T-helper 2 cell treated with Interferon-gamma antibody and Interleukin-4, amounts not matched to agents 5 μg/mL and 100 μg/mL, for 36 hours (primary cell): ENCODE data around the gene CPA5.
"Not testable (repeated sequence)": the region's sequence is repeated elsewhere in the genome, so short reads cannot be mapped to it uniquely, and the experiment has no call there.

Source experiments
- DNase-seq: peaks from one replicate; pipeline ENCODE4 v3.0.0; 2021; ENCODE audit warnings: low spot score
- H3K27ac Mint-ChIP-seq: one replicate; pipeline ENCODE4 v1.8.0; 2021; ENCODE audit warnings: mild to moderate bottlenecking, mixed read lengths
- H3K27me3 Mint-ChIP-seq: one replicate; pipeline ENCODE4 v1.8.0; 2021; ENCODE audit warnings: low read depth, mixed read lengths
- H3K36me3 Mint-ChIP-seq: one replicate; pipeline ENCODE4 v1.8.0; 2021; ENCODE audit warnings: low read depth, mixed read lengths
- H3K4me1 Mint-ChIP-seq: one replicate; pipeline ENCODE4 v1.8.0; 2021; ENCODE audit warnings: low read depth, mixed read lengths
- H3K4me3 Mint-ChIP-seq: one replicate; pipeline ENCODE4 v1.8.0; 2022; ENCODE audit warnings: mild to moderate bottlenecking, moderate library complexity, mixed read lengths
- H3K9me3 Mint-ChIP-seq: one replicate; pipeline ENCODE4 v1.8.0; 2021; ENCODE audit warnings: mixed read lengths

CPA5 gene

DNA sequence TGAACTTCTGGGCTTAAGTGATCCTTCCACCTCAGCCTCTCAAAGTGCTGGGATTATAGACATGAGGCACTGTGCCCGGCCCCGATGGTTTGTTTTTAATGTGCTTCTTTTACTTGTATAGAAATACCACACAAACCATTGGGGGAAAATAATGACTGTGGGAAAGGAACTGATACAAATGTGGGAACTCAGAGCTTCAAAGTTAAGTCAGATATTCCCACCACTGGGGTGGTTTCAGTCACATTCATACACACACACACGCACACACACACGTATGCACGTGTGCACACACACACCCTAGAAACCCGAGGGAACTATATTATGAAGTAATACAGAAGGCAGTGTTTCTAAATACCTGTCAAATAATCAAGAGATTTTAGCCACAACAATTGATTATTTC, 34.6 kb upstream of the CPA5 start:
- Mint-ChIP-seq H3K27me3 (no peaks in the 10 kb centered on the region), H3K27ac (no peak overlapping the region)

DNA sequence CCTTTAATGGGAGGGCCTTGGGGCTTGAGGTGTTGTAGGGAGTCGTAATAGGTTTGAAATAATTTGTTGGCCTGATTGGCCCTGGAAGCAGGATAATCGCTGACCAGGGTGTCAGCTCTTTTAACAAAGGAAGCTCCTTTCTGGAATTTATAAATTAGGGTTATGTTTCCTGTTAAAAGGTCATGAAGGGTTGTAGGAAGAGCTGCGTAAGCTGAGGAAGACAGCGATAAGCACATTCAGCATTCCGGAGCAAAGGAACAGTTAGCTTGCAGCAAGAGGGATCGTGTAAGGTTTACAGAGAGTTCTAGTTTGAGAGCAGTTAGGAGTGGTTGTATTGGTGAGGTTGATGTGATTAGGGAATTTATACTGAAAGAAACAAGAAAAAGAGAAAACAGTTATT, 30.3 kb upstream of the CPA5 start:
- H3K27me3 Mint-ChIP-seq, result no peaks in the 10 kb centered on the region
- no peaks in the 10 kb centered on the region for H3K9me3 Mint-ChIP-seq
- no peak overlapping the region for H3K4me3 Mint-ChIP-seq
- DNase-seq, result no peak
- no peaks in the 10 kb centered on the region for H3K36me3 Mint-ChIP-seq
- no peaks in the 10 kb centered on the region for H3K4me1 Mint-ChIP-seq
- H3K27ac Mint-ChIP-seq, result no peak overlapping the region

More for the DNA sequence above, 34.6 kb upstream of the CPA5 start:
- H3K4me1 Mint-ChIP-seq, result no peaks in the 10 kb centered on the region
- no peak for DNase-seq
- H3K36me3 Mint-ChIP-seq, result no peaks in the 10 kb centered on the region
- H3K9me3 Mint-ChIP-seq, result no peaks in the 10 kb centered on the region
- no peak overlapping the region for H3K4me3 Mint-ChIP-seq

DNA sequence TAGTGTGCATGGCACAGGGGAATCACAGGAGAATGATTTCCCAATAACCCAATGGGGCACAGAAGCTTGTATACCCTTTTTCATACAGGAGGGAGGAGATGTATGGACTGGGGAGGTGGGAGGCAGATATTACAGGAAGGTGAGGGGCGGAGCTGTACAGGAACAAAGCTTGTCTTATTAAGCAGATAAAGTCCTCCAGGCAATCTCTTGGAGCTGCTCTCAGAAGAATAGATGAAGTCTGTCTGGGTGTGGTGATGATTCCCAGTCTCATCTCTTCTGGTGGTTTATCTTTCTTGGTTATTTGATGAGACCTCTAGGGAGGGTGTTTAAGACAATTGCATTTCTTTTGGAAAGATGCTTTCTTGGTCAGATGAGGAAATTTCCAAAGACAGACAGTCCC, 25.1 kb upstream of the CPA5 start:
- Mint-ChIP-seq H3K4me1 (no peaks in the 10 kb centered on the region), H3K27ac (no peak overlapping the region), H3K36me3 (no peaks in the 10 kb centered on the region), H3K27me3 (no peaks in the 10 kb centered on the region), H3K4me3 (no peak overlapping the region), H3K9me3 (no peaks in the 10 kb centered on the region)
- DNase-seq, result no peak

DNA sequence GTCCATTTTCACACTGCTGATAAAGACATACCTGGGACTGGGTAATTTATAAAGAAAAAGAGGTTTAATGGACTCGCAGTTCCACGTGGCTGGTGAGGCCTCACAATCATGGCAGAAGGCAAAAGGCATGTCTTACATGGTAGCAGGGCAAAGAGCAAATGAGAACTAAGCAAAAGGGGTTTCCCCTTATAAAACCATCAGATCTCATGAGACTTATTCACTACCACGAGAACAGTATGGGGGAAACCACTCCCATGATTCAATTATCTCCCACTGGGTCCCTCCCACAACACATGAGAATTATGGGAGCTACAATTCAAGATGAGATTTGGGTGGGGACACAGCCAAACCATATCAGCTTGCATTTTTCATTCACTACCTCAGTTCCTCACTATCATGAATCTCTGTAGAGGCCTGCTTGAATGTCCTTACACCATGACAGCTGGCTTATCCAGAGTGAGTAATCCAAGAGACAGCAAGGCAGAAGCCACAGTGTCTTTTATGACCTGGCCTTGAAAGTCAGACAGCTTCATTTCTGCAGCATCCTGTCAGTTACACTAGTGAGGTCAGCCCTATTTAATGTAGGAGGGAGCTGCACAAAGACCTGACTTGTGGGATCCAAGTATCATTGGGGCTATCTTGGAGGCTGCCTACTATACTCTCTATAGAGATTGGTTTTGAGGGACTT, 22.9 kb upstream of the CPA5 start:
- H3K9me3 Mint-ChIP-seq, H3K27ac Mint-ChIP-seq, H3K27me3 Mint-ChIP-seq, H3K4me3 Mint-ChIP-seq, H3K4me1 Mint-ChIP-seq, H3K36me3 Mint-ChIP-seq, DNase-seq: not testable (repeated sequence)

DNA sequence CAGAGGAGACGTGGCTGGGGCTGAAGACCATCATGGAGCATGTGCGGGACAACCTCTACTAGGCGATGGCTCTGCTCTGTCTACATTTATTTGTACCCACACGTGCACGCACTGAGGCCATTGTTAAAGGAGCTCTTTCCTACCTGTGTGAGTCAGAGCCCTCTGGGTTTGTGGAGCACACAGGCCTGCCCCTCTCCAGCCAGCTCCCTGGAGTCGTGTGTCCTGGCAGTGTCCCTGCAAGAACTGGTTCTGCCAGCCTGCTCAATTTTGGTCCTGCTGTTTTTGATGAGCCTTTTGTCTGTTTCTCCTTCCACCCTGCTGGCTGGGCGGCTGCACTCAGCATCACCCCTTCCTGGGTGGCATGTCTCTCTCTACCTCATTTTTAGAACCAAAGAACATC, 22.0 kb upstream of the CPA5 start:
- Mint-ChIP-seq H3K9me3 (no peaks in the 10 kb centered on the region), H3K4me1 (no peaks in the 10 kb centered on the region), H3K27ac (no peak overlapping the region), H3K4me3 (no peak overlapping the region), H3K27me3 (no peaks in the 10 kb centered on the region), H3K36me3 (no peaks in the 10 kb centered on the region)
- no peak for DNase-seq

DNA sequence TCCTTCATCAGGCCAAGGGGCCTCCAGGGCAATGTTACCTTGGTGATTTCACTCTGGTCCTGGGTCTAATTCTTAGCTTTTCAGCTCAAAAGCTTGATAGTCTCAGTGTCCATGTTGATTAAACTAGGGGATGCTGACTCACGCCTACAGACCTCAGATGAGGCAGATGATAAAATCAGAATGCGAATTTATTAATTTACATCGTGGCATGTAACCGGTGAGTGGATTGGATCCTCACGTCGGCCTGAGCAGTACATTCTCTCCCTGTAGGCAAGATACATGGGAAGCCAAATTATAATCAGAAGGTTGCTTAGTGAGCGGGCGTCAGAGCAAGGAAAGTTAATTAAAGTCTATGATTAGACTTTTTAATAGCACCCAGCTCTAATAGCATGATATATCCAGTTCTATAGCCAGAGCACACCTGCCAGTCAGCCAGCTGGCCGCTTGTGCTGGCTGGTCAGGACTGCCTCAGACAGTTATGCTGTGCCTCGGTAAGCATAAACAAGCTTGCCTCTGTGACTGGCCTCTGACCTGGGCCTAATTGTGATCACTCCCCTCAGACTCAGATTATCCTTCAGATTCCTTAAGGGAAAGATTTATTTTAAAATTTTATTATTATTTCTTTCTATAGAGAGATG, 20.2 kb upstream of the CPA5 start:
- DNase-seq, result no peak
- H3K4me3 Mint-ChIP-seq, result no peak overlapping the region
- no peaks in the 10 kb centered on the region for H3K9me3 Mint-ChIP-seq
- H3K27ac Mint-ChIP-seq, result no peak overlapping the region
- no peaks in the 10 kb centered on the region for H3K36me3 Mint-ChIP-seq
- no peaks in the 10 kb centered on the region for H3K4me1 Mint-ChIP-seq
- no peaks in the 10 kb centered on the region for H3K27me3 Mint-ChIP-seq

DNA sequence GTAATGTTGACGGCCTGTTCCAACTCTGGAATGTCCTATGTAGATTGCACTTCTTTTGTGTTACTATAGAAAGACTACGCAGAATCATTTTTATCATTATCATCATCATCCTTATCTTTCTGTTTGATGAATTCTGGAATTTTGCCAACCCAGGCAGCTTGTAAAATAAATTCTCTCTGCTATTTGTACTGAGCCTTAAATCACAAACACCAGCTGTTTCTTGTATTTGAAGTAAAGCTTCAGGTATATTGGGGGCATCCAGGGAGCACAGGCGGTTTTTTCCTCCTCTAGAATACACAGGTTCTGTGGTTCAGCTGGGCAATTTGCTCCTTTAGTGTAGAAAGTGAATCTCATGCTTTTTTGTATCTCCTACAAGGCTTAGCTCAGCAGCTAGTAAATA, 14.9 kb upstream of the CPA5 start:
- H3K27ac Mint-ChIP-seq, result no peak overlapping the region
- H3K36me3 Mint-ChIP-seq, result no peaks in the 10 kb centered on the region
- H3K27me3 Mint-ChIP-seq, result no peaks in the 10 kb centered on the region
- no peaks in the 10 kb centered on the region for H3K4me1 Mint-ChIP-seq
- no peaks in the 10 kb centered on the region for H3K9me3 Mint-ChIP-seq
- H3K4me3 Mint-ChIP-seq, result no peak overlapping the region
- no peak for DNase-seq

DNA sequence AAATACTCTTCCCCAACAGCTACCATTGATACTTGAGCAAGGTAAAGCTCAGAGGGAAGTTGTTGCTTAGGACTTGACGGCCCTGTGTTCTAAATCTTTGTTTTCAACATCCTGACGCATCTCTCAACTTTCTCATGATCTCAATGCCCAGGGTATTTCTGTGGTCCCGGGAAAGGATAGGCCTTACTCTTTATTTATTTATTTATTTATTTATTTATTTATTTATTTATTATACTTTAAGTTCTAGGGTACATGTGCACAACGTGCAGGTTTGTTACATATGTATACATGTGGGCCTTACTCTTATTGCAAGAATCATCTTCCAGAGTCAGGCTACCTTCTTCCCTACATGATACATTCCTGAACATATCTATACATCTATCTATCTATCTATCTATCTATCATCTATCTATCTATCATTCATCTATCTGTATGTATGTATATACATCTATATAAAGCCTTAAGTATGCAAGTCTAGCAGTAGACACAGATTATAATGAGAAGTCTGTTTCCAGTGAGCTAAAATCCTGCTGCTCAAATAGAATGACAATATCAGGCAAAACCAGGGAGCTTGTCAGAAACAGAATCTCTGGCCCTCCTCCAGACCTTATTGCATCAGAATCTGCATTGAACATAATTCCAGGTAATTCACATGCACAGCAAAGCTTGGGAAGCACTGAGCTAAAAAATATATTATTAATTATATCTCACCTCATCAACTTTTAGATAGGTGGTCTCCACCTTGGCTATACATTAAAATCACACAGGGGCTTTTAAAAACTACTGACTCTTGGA, 12.2 kb upstream of the CPA5 start:
- Mint-ChIP-seq H3K4me1 (no peaks in the 10 kb centered on the region), H3K27ac (no peak overlapping the region), H3K36me3 (no peaks in the 10 kb centered on the region), H3K27me3 (no peaks in the 10 kb centered on the region), H3K4me3 (no peak overlapping the region), H3K9me3 (no peaks in the 10 kb centered on the region)
- DNase-seq, result no peak

DNA sequence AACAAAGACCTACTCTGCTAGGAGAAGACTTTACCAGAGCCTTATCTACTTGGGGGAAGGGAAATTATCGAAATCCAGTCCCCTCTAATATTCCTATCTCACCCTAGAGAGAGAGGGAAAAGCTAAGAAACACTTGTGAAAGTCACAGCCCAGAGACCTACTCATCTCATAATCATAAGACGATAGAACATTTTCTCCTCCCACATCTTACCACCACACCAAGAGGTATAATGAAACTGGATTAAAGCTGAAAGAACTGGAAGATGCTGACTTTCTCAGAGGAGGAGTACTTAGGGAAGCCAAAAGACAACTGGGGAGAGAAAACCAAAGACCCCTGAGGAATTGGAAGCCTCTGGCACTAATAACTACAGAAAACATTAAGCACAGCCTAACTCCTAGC, 10.8 kb upstream of the CPA5 start:
- H3K4me3 Mint-ChIP-seq, result no peak overlapping the region
- H3K27me3 Mint-ChIP-seq, result no peaks in the 10 kb centered on the region
- H3K4me1 Mint-ChIP-seq, result no peaks in the 10 kb centered on the region
- no peaks in the 10 kb centered on the region for H3K9me3 Mint-ChIP-seq
- H3K27ac Mint-ChIP-seq, result no peak overlapping the region
- H3K36me3 Mint-ChIP-seq, result no peaks in the 10 kb centered on the region
- DNase-seq, result no peak

DNA sequence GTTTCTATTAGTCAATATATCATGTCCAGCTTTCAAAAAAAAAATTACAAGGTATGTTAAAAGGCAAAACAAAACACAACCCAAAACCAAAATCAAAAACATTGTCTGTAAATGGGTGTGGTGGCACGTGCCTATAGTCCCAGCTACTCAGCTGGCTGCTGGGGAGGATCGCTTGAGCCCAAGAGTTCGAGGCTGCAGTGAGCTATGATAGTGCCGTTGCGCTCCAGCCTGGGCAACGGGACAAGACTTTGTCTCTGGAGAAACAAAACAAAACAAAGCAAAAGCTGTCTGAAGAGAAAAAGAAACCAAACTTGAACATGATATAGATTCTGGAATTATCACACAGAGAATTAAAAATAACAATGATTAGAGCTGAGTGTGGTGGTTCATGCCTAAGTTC, 10.3 kb upstream of the CPA5 start:
- no peaks in the 10 kb centered on the region for H3K4me1 Mint-ChIP-seq
- H3K9me3 Mint-ChIP-seq, result no peaks in the 10 kb centered on the region
- no peaks in the 10 kb centered on the region for H3K36me3 Mint-ChIP-seq
- no peak overlapping the region for H3K27ac Mint-ChIP-seq
- H3K4me3 Mint-ChIP-seq, result no peak overlapping the region
- no peak for DNase-seq
- H3K27me3 Mint-ChIP-seq, result no peaks in the 10 kb centered on the region

DNA sequence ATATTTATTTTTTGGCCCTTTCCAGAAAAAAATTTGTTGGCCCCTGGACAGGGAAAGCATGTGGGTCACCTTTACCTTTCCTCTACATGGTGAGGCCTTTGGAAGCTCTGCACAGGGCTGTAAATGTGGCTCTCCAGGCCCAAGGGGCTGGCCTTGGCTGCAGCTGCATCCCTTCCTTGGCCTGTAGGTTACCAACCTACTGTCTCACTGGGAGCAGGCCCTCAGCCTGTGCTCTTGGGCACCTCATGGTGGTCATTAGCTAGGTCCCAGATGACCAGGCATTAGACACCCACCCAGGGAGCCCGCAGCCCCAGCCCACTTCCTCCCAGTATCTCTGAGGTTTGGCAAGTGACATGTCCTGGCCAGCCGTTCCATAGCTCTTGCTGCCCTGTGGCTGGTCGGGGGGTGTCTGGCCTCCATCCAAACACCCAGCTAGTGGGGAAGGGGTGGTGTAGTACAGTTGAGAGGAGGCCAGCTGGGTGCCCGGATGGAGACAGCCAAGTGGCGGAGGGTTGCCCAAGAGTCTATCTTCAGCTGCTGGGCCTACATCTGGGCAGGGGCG, 7.1 kb upstream of the CPA5 start:
- H3K9me3 Mint-ChIP-seq, result no peaks in the 10 kb centered on the region
- H3K27me3 Mint-ChIP-seq, result no peaks in the 10 kb centered on the region
- no peak overlapping the region for H3K27ac Mint-ChIP-seq
- DNase-seq, result no peak
- H3K4me1 Mint-ChIP-seq, result no peaks in the 10 kb centered on the region
- H3K4me3 Mint-ChIP-seq, result no peak overlapping the region
- no peaks in the 10 kb centered on the region for H3K36me3 Mint-ChIP-seq

DNA sequence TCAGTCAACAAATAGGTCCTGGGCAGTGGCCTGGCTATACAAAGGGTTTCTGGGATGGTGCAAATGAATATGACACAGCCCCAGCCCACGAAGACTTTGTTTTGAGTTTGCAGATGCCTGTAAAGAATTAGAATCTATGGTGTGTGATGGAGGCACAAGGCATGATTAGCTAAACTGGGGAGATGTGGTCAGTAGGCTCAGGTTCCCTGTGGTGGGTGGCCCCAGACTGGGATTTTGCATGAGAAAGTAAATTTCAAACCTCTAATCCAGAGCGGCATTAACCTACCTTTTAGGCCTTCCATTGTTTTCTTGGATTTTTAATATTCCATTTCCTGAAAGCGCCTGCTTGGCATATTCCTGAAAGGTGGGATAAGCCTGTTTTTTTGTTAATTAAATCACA, 6.4 kb upstream of the CPA5 start:
- no peaks in the 10 kb centered on the region for H3K4me1 Mint-ChIP-seq
- no peaks in the 10 kb centered on the region for H3K9me3 Mint-ChIP-seq
- no peak for DNase-seq
- H3K36me3 Mint-ChIP-seq, result no peaks in the 10 kb centered on the region
- no peak overlapping the region for H3K4me3 Mint-ChIP-seq
- H3K27ac Mint-ChIP-seq, result no peak overlapping the region
- no peaks in the 10 kb centered on the region for H3K27me3 Mint-ChIP-seq

DNA sequence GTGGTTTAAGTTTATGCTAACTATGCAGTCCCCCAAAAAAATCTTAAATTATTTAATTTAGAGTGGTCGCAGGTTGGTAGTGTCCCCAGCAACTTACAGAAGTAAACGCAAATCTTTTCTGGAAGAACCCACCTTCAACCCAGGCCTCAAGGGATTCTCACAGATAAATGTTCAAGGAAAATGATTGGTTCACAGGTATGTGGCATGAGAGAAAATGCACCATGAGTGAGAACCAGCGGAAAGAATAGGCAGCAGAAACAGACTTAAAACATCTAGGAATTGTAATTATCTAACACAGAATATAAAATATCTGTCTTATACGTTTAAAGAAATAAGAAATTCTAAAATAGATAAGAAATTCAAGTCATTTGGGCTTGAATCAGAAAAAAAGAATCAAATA, 2.7 kb upstream of the CPA5 start:
- no peaks in the 10 kb centered on the region for H3K9me3 Mint-ChIP-seq
- H3K4me1 Mint-ChIP-seq, result no peaks in the 10 kb centered on the region
- H3K27ac Mint-ChIP-seq, result no peak overlapping the region
- peaks cover 8% of the 10 kb centered on the region for H3K27me3 Mint-ChIP-seq
- DNase-seq, result no peak
- no peaks in the 10 kb centered on the region for H3K36me3 Mint-ChIP-seq
- H3K4me3 Mint-ChIP-seq, result no peak overlapping the region

DNA sequence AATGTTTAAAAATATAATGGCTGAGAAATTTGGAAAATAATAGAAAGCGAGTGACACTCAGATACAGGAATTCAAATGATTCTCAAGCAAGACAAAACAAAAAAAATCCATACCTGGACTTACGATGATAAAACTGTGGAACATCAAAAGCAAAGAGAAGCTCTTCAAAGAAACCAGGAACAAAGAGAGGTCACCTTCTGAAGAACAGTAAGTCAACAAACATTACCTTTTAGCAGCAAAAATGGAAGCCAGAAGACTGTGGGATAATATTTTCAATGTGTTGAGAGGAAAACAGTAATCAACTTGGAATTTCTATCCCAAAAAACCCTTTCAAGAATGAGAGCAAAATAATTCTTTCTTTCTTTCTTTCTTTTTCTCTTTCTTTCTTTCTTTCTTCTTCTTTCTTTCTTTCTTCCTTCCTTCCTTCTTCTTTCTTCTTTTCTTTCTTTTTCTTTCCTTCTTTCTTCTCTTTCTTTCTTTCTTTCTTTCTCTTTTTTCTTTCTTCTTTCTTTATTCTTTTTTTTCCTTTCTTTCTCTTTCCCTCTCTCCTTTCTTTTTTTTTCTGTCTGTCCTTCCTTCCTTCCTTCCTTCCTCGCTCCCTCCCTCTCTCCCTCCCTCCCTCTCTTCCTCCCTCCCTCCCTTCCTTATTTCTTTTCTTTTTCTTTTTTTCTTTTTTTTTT, 1.8 kb upstream of the CPA5 start:
- Mint-ChIP-seq H3K4me1 (no peaks in the 10 kb centered on the region), H3K36me3 (no peaks in the 10 kb centered on the region), H3K27ac (no peak overlapping the region), H3K27me3 (peaks cover 8% of the 10 kb centered on the region), H3K9me3 (no peaks in the 10 kb centered on the region), H3K4me3 (no peak overlapping the region)
- no peak for DNase-seq
